Measurements from ENCODE around the gene PRTFDC1. TPM values are rescaled to one million over a fixed set of nuclear protein-coding genes. Genes with fewer than 3 reads are reported as not detected.

PRTFDC1 gene
- total RNA-seq, 2 experiments from 2014 or later = 2.2 to 2.7 TPM

- Mint-ChIP-seq H3K4me1 (ENCODE audit: low read depth) (peaks cover 11% of the 10 kb centered on the region), H3K27ac (no peak overlapping the region), H3K9me3 (peaks cover 12% of the 10 kb centered on the region), H3K4me3 (no peak overlapping the region), H3K36me3 (ENCODE audit: low read depth) (peaks cover 3% of the 10 kb centered on the region), H3K27me3 (no peaks in the 10 kb centered on the region)
- no peak for TF ChIP-seq CTCF (IDR thresholded peaks at IDR 0.05)
- ChIA-PET POLR2A (no interaction called here), CTCF (no interaction called here)
- ATAC-seq = no peak
- intact Hi-C loops (cut with micrococcal nuclease) = no loop called here
- DNase-seq = no peak
Measured at GRCh38 chr10:24874133-24874532, 78.3 kb downstream of the PRTFDC1 start.

DNA sequence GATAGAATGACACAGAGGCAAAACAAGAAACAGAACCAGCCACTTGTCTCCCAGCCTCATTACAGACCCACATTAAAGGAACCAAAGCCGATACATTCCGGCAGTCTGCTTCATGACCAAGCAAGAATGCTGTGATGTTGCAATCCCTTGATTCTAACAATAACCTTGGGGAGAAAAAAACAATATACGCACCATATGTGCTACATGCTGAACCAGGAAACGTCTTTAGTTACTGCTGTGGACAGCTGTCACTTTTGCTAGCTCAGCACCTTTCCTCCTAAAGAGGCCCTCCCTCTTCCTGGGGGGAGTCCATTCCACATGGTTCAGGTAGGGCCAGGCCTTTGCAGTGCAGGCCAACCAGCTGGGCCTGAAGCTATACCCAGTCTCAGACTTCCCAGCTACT is 79.1 kb downstream of the PRTFDC1 start:
- no peak overlapping the region for H3K4me3 Mint-ChIP-seq
- POLR2A ChIA-PET = no interaction called here

GRCh38 chr10:24872790-24873182 is 79.6 kb downstream of the PRTFDC1 start:
- ChIA-PET POLR2A (no interaction called here), CTCF (no interaction called here)
- H3K36me3 Mint-ChIP-seq (ENCODE audit: low read depth) = peaks cover 3% of the 10 kb centered on the region
- TF ChIP-seq CTCF (IDR thresholded peaks at IDR 0.05) = no peak
- no peaks in the 10 kb centered on the region for H3K27me3 Mint-ChIP-seq
- DNase-seq = no peak
- intact Hi-C loops (cut with micrococcal nuclease) = no loop called here
- H3K9me3 Mint-ChIP-seq = peaks cover 12% of the 10 kb centered on the region
- H3K4me3 Mint-ChIP-seq = no peak overlapping the region
- no peak overlapping the region for H3K27ac Mint-ChIP-seq
- peaks cover 11% of the 10 kb centered on the region for H3K4me1 Mint-ChIP-seq (ENCODE audit: low read depth)
- ATAC-seq = no peak

More for the DNA sequence above, 79.1 kb downstream of the PRTFDC1 start:
- DNase-seq = no peak
- intact Hi-C loops (cut with micrococcal nuclease) = no loop called here
- H3K36me3 Mint-ChIP-seq (ENCODE audit: low read depth) = peaks cover 3% of the 10 kb centered on the region
- no peaks in the 10 kb centered on the region for H3K27me3 Mint-ChIP-seq
- ATAC-seq = no peak
- peaks cover 11% of the 10 kb centered on the region for H3K4me1 Mint-ChIP-seq (ENCODE audit: low read depth)
- CTCF ChIA-PET = no interaction called here
- peaks cover 12% of the 10 kb centered on the region for H3K9me3 Mint-ChIP-seq
- TF ChIP-seq CTCF (IDR thresholded peaks at IDR 0.05) = no peak
- H3K27ac Mint-ChIP-seq = no peak overlapping the region

DNA sequence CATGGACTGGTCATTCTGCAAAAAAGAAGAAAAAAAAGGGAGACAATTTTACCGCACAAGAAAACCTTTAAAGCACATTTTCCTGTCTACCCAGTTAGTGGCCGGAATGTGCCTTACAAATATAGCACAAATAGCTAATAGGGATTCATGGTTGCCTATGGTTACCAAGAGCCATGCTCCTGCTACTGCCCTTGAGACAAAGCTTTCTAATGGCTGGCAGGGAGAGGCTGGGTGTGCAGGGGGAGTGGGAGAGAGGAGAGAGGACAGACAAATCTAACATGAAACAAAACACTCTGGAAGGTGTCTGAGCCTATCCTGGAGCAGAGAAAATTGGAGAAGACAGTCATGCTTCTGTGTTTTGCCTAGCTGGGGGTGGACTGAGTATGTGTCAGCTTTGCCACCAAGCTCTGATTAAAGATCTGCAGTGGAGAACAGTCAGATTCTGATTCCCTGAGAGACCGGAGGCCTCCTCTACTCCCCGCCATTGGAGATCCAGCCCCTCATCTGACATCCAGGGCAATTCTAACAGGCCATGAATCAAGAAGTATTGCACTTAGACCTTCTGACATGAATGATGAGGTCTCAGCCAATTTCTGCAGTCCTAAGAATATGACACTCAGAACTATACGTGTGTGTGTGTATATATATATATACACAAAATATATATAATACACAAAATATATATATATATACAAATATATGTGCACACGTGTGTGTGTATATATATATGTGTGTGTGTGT is 80.2 kb downstream of the PRTFDC1 start:
- intact Hi-C loops (cut with micrococcal nuclease) = no loop called here
- ATAC-seq = no peak
- no peaks in the 10 kb centered on the region for H3K27me3 Mint-ChIP-seq
- peaks cover 14% of the 10 kb centered on the region for H3K4me1 Mint-ChIP-seq (ENCODE audit: low read depth)
- POLR2A ChIA-PET = no interaction called here
- H3K27ac Mint-ChIP-seq = no peak overlapping the region
- no peak overlapping the region for H3K4me3 Mint-ChIP-seq
- CTCF ChIA-PET = no interaction called here
- peaks cover 3% of the 10 kb centered on the region for H3K36me3 Mint-ChIP-seq (ENCODE audit: low read depth)
- no peak for DNase-seq
- no peak for TF ChIP-seq CTCF (IDR thresholded peaks at IDR 0.05)
- peaks cover 12% of the 10 kb centered on the region for H3K9me3 Mint-ChIP-seq

- Mint-ChIP-seq H3K4me3 (no peak overlapping the region), H3K4me1 (ENCODE audit: low read depth) (peaks cover 21% of the 10 kb centered on the region), H3K27ac (no peak overlapping the region), H3K9me3 (peaks cover 12% of the 10 kb centered on the region), H3K27me3 (no peaks in the 10 kb centered on the region), H3K36me3 (ENCODE audit: low read depth) (peaks cover 3% of the 10 kb centered on the region)
- ChIA-PET POLR2A (no interaction called here), CTCF (no interaction called here)
- no peak for ATAC-seq
- no peak for DNase-seq
- TF ChIP-seq CTCF (IDR thresholded peaks at IDR 0.05) = no peak
- intact Hi-C loops (cut with micrococcal nuclease) = no loop called here
Measured at GRCh38 chr10:24871011-24871935, 81.1 kb downstream of the PRTFDC1 start.

Data from activated CD8-positive, alpha-beta T cell treated with anti-CD3 and anti-CD28 coated beads for 36 hours (primary cell).